Measurements from ENCODE around the gene CLIC3.
"Not testable (repeated sequence)": the region's sequence is repeated elsewhere in the genome, so short reads cannot be mapped to it uniquely, and the experiment has no call there.

The CLIC3 gene

GRCh38 chr9:137017071-137017470 is 20.7 kb upstream of the CLIC3 start:
- no peak for DNase-seq (ENCODE audit: low read depth in 2 of 2)

- DNase-seq (ENCODE audit: low read depth in 2 of 2), result no peak
Observed at GRCh38 chr9:137016436-137016835, 20.1 kb upstream of the CLIC3 start.

- no peak for DNase-seq (ENCODE audit: low read depth in 2 of 2)
Observed at GRCh38 chr9:137015976-137016375, 19.6 kb upstream of the CLIC3 start.

GRCh38 chr9:137015540-137015930 is 19.2 kb upstream of the CLIC3 start:
- no peak for DNase-seq (ENCODE audit: low read depth in 2 of 2)

- no peak for DNase-seq (ENCODE audit: low read depth in 2 of 2)
Observed at GRCh38 chr9:137014776-137015539, 18.6 kb upstream of the CLIC3 start.

- DNase-seq (ENCODE audit: low read depth in 2 of 2), result no peak
Observed at GRCh38 chr9:137014166-137014565, 17.8 kb upstream of the CLIC3 start.

GRCh38 chr9:137013571-137013940 is 17.2 kb upstream of the CLIC3 start:
- DNase-seq (ENCODE audit: low read depth in 2 of 2), result no peak

GRCh38 chr9:137012694-137013570 is 16.6 kb upstream of the CLIC3 start:
- DNase-seq (ENCODE audit: low read depth in 2 of 2), result no peak

GRCh38 chr9:137011907-137012675 is 15.7 kb upstream of the CLIC3 start:
- DNase-seq (ENCODE audit: low read depth in 2 of 2), result no peak

GRCh38 chr9:137011156-137011555 is 14.8 kb upstream of the CLIC3 start:
- no peak for DNase-seq (ENCODE audit: low read depth in 2 of 2)

GRCh38 chr9:137009938-137010732 is 13.8 kb upstream of the CLIC3 start:
- DNase-seq (ENCODE audit: low read depth in 2 of 2), result no peak

- no peak for DNase-seq (ENCODE audit: low read depth in 2 of 2)
Observed at GRCh38 chr9:137009217-137009616, 12.8 kb upstream of the CLIC3 start.

GRCh38 chr9:137008312-137008711 is 11.9 kb upstream of the CLIC3 start:
- DNase-seq (ENCODE audit: low read depth in 2 of 2), result no peak

GRCh38 chr9:137007816-137008270 is 11.5 kb upstream of the CLIC3 start:
- DNase-seq (ENCODE audit: low read depth in 2 of 2), result no peak

- no peak for DNase-seq (ENCODE audit: low read depth in 2 of 2)
Observed at GRCh38 chr9:137007108-137007815, 10.9 kb upstream of the CLIC3 start.

- DNase-seq (ENCODE audit: low read depth in 2 of 2), result no peak
Observed at GRCh38 chr9:137006116-137007003, 10.0 kb upstream of the CLIC3 start.

- not testable (repeated sequence) for DNase-seq (ENCODE audit: low read depth in 2 of 2)
Observed at GRCh38 chr9:137004285-137004684, 7.9 kb upstream of the CLIC3 start.

- no peak for DNase-seq (ENCODE audit: low read depth in 2 of 2)
Observed at GRCh38 chr9:137002646-137003041, 6.3 kb upstream of the CLIC3 start.

GRCh38 chr9:137001857-137002645 is 5.7 kb upstream of the CLIC3 start:
- DNase-seq (ENCODE audit: low read depth in 2 of 2), result no peak
